A549 (cell line): ENCODE data around the gene TIRAP.

Source experiments
- EP300 ChIP-seq, 2 experiments: fragments of >200 bp; sonication (Bioruptor Twin); formaldehyde crosslinking; IDR thresholded peaks; 2 replicates in 1 of 2; 3 replicates in 1 of 2; pipeline ENCODE4 v1.6.1; 2016 to 2017
- ESRRA ChIP-seq: fragments of 150-350 bp; IDR thresholded peaks from 2 replicates; pipeline ENCODE4 v1.6.1; 2014; ENCODE audit warnings: mild to moderate bottlenecking, low read length, borderline replicate concordance
- FOXS1 ChIP-seq: fragments of 250-450 bp; sonication (Bioruptor Pico); IDR thresholded peaks from 2 replicates; pipeline ENCODE4 v1.5.0; 2020; ENCODE audit warnings: mild to moderate bottlenecking, moderate library complexity
- GATA3 ChIP-seq: IDR thresholded peaks from 2 replicates; pipeline ENCODE4 v1.6.1; 2012; ENCODE audit warnings: borderline replicate concordance
- HOXA7 ChIP-seq: fragments of 250-450 bp; sonication (Bioruptor Pico); IDR thresholded peaks from 2 replicates; pipeline ENCODE4 v1.5.0; 2020; ENCODE audit warnings: mild to moderate bottlenecking, moderate library complexity
- POLR2A ChIP-seq: IDR thresholded peaks from 2 replicates; pipeline ENCODE4 v1.6.1; 2012; ENCODE audit warnings: mild to moderate bottlenecking, low read length
- RAD21 ChIP-seq, 2 experiments: fragments of >200 bp in 1 of 2; sonication (Bioruptor Twin) in 1 of 2; formaldehyde crosslinking in 1 of 2; IDR thresholded peaks in 1 of 2; conservative IDR thresholded peaks in 1 of 2; 2 replicates in 1 of 2; 3 replicates in 1 of 2; pipeline ENCODE4 v1.6.1; 2012 to 2018; ENCODE audit warnings: inconsistent platforms in 1 of 2
- TF ChIP-seq, protein P1 (sequence below): IDR thresholded peaks from 2 replicates; pipeline ENCODE4 v1.6.1; 2012; ENCODE audit warnings: low read depth, borderline replicate concordance
- TF ChIP-seq, protein P2 (sequence below): fragments of >200 bp; sonication (Bioruptor Twin); formaldehyde crosslinking; IDR thresholded peaks from 3 replicates; pipeline ENCODE4 v1.5.1; 2016

DNA sequence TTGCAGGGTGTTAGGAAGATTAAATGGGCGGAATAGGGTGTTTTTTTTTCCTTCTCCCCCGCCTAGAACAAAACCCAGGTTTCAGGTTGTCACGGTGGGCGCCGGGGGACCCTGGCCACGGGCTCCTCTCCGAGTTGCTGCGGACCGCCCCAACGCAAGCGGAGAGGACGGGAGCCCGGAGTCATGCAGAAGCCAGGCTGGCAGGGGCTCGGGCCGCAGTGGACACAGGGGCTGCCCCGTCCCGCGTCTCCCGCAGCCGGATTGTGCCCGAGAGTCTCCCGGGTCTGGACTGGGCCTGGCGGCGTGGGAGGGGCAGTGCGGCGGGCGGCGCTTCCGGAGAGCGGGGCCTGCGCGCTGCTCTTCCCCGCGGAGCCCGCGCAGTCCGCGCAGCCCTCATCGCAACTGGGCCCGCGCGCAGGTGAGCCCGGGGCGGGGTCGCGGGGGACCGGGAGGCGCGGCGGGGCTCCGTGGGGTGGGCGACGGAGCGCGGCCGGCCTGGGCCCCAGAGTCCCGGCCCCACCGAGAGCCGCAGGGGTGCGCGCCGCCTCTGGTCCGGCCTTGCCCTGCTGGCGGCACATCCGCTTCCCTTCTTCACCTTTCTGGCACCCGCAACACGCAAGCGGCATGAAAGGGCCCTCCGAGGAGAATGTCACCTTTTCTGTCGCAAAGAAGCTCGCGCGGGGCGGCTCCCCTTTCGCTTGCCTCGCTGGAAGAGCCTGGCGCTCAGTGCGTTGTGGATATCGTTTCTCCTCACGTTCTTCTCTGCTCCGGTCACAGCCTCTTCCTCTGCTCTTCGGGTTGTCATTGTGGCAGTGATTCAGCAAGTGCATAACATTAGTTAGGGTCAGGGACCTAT, at the start of gene TIRAP:
- TF ChIP-seq, protein P1, sequence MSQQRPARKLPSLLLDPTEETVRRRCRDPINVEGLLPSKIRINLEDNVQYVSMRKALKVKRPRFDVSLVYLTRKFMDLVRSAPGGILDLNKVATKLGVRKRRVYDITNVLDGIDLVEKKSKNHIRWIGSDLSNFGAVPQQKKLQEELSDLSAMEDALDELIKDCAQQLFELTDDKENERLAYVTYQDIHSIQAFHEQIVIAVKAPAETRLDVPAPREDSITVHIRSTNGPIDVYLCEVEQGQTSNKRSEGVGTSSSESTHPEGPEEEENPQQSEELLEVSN, result no peak
- TF ChIP-seq GATA3 (no peak), RAD21 (conservative IDR thresholded peaks at IDR 0.05 in 1 of 2, IDR thresholded peaks at IDR 0.05 in 1 of 2) (no peak), FOXS1 (CRISPR knock-in tag) (no peak), EP300 (IDR thresholded peaks at IDR 0.05) (no peak), ESRRA (no peak), HOXA7 (no peak), POLR2A (peak; percentile 83)
- TF ChIP-seq, protein P2, sequence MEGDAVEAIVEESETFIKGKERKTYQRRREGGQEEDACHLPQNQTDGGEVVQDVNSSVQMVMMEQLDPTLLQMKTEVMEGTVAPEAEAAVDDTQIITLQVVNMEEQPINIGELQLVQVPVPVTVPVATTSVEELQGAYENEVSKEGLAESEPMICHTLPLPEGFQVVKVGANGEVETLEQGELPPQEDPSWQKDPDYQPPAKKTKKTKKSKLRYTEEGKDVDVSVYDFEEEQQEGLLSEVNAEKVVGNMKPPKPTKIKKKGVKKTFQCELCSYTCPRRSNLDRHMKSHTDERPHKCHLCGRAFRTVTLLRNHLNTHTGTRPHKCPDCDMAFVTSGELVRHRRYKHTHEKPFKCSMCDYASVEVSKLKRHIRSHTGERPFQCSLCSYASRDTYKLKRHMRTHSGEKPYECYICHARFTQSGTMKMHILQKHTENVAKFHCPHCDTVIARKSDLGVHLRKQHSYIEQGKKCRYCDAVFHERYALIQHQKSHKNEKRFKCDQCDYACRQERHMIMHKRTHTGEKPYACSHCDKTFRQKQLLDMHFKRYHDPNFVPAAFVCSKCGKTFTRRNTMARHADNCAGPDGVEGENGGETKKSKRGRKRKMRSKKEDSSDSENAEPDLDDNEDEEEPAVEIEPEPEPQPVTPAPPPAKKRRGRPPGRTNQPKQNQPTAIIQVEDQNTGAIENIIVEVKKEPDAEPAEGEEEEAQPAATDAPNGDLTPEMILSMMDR, result no peak
